Right renal cortex interstitium (tissue), 3 donors: ENCODE results near the gene PDZD11. TPM values are rescaled to one million over a fixed set of nuclear protein-coding genes. Genes with fewer than 3 reads are reported as not detected.
"Not testable (repeated sequence)": the region's sequence is repeated elsewhere in the genome, so short reads cannot be mapped to it uniquely, and the experiment has no call there.

Source experiments
- DNase-seq, 3 donors: peaks; one replicate each; pipeline ENCODE4 v3.0.0-alpha.2; 2013; ENCODE audit warnings: low read depth in 3 of 3, low spot score in 2 of 3
- polyA plus RNA-seq, 3 donors: library from polyadenylated mRNA; unstranded; fragments of 120-200 nt; gene quantifications; one replicate each; pipeline ENCODE4 v1.2.1, GENCODE V29; 2013; ENCODE audit not compliant: insufficient read length in 3 of 3

The PDZD11 gene, protein sequence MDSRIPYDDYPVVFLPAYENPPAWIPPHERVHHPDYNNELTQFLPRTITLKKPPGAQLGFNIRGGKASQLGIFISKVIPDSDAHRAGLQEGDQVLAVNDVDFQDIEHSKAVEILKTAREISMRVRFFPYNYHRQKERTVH
- polyA plus RNA-seq = 10 to 100 TPM; 63.1 to 67.8 (median 64.0) TPM

DNA sequence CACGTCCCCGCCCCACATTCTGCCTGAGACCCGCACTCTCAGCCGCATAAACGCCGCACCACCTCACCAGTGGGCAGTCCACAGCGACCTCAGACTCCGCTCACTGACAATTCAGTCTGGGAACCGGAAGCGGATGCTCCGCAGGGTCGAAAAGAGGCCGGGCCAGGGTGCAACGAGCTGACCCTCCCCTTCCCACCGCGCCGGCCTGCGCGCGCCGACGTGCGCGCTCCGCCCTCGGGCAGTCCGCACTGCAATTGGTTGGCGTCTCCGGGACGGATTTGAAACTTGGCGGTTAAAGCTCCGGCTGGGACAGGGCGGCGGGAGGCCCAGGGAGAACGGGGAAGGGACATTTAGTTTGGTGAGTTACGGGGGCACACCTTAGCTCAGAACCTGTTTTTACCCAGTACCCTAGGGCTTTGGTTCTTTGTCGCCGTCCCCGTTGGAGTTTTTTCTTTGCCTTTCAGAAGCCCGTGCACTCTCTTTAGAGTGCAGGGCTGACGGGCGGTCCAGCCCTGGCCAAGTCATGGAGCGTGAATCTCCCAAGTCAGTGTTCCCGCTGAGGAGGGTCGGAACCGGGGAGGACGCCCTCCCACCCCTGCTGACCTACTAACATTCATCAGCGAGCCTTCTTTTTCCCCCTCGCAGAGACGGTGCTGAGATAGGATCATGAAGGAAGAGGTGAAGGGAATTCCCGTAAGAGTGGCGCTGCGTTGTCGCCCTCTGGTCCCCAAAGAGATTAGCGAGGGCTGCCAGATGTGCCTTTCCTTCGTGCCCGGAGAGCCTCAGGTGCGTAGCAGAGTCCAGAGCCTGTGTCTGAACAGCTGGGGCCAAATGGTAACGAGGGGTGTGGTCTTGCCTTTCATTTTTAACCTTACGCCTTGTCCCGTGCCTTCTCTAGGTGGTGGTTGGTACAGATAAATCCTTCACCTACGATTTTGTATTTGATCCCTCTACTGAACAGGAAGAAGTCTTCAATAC, at the start of gene PDZD11, which contains the start of gene KIF4A:
TSS of gene PDZD11 (minus strand) at position 135 of the 978 bp plus-strand sequence. CDS start 586 bp downstream, outside the sequence.
TSS of gene KIF4A (plus strand) at position 312 of the 978 bp plus-strand sequence. CDS start at position 667, 355 bp downstream.
- peak; percentile 43 to 64 (median 54) for DNase-seq

DNA sequence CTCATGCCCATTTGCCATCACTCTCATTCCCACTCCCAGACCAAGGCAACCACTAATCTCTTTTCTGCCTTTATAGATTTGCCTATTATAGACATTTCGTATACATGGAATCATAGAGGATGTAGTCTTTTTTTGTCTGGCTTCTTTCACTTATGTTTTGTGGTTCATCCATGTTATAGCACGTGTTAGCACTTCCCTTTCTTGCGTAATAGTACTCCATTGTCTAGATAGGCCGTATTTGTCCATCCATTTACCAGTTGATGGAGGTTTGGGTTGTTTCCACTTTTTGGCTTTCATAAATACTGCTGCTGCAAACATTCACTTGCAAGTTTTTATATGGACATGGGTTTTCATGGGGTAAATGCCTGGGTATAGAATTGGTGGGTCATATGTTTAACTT, 48.6 kb upstream of the PDZD11 start:
- DNase-seq = no peak

DNA sequence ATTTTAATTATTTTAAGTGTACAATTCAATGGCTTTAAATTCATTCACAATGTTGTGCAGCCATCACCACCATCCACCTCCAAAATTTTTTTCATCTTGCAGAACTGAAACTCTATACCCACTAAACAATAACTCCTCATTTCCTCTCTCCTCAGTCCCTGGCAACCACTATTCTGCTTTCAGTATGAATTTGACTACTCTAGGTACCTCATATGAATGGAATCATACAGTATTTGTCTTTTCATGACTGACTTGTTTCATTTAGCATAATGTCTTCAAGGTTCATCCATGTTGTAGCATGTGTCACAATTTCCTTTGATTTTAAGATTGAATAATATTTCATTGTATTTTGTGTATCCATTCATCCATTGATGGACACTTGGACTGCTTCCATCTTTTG, 47.0 kb upstream of the PDZD11 start:
- DNase-seq = no peak

DNA sequence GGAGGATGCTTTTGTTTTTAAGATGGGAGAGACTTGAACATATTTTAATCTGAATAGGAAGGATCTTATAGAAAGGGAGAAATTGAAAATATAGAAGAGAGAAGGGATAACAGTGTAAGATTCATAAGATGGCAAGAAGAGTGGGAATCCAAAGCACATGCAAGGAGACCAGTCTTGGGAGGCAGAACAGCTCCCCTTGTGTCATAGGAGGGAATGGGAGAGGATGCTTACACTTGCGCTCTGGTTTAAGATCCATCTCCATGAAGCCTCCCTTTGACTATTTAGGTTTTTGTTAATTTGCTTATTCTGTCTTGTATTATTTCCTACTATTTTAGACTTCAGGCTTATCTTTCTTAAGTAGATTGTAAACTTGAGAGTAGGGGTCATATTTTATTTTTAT, 42.9 kb upstream of the PDZD11 start:
- DNase-seq = no peak

DNA sequence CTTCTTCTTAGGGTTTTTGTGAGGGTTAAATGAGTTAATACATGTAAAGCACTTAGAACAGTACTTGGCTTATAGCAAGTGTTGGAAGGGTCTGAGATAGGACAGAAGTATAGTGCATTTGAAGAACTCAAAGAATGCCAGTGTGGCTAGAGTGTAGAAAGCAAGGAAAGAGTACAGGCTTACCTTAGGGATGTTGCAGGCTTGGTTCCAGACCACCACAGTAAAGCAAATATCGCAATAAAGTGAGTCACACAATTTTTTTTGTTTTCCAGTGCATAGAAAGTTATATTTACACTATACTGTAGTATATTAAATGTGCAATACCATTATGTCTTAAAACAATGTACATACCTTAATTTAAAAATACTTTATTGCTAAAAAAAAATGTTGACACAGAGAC, 41.4 kb upstream of the PDZD11 start:
- DNase-seq = no peak

DNA sequence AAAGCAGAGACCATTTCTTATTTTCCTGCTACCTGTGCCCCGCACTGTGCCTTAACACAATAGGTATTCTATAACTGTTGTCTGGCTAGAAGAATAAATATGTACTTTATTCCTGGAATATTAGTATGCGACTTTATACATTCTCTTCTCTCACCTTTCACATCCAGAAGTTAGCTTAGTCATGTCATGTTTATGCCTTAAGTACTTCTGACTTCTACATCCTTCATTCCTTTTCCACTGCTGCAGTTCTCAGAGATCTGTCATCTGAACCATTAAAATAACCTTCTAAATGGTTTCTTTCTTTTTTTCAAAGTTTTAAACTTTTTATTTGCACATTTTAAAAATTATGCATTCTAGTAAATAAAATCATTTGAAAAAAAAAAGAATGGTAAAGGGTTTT, 34.6 kb upstream of the PDZD11 start:
- no peak for DNase-seq

DNA sequence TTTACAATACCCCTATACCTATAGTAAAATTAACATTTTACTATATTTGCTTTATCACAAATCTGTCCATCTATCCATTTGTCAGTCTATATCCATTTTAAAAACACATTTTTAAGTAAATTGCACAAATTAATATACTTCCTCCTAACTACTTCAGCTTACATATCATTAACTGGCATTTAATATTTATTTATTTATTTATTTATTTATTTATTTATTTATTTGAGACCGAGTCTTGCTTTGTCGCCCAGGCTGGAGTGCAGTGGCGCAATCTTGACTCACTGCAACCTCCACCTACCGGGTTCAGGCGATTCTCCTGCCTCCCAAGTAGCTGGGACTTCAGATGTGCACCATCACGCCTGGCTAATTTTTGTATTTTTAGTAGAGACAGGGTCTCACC, 33.9 kb upstream of the PDZD11 start:
- DNase-seq = not testable (repeated sequence)

DNA sequence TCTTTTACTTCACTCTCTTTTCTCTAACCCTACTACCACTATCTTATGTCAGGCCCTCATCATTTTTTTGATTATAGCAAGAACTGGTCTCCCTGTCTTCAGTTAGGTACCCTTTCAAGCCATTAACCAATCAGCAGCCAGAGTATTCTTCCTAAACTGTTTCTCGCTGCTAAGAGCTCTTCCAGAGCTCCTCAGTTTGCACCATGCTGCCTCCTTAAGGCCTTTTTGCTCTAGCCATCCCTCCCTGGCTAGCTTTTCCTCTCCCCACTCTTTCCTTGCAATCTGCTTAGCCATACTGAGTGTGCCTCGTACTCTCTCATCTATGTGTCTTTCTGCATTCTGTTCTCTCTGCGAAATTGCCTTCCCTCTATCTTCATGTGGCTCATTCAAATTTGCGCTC, 33.1 kb upstream of the PDZD11 start:
- no peak for DNase-seq

DNA sequence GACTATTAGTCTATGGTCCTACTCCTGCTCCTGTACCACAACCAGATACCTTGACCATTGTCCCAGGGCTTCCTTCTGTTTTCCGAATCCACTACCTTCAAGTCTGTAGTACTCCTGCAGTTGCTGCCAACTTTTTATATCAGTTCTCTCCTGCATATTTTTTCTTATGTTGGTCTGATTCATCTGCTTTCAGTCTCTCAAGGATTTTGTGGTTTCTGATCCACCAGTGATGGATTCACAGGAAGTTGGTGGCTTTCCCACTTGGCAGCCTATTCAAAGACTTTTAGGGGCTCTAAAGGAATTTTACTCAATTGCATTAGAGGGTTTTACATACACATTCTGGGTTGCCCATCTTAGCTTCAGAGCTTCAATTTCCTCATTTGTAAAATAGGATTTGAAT, 23.8 kb upstream of the PDZD11 start:
- no peak for DNase-seq

DNA sequence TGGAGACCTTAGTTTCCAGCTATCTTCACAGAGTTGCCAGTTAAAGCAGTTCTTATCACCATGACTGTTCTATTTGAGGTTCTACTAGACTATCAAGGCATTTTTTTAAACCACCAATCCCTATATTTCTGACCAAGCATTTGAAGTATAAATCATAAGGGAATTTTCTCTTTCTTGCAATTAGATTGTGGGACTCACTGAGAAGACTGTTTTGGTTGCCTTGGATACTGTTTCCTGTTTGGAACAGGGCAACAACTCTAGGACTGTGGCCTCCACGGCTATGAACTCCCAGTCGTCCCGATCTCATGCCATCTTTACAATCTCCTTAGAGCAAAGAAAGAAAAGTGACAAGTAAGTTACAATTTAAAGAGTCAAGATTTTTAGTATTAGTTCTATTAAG, 12.0 kb upstream of the PDZD11 start:
- no peak for DNase-seq

DNA sequence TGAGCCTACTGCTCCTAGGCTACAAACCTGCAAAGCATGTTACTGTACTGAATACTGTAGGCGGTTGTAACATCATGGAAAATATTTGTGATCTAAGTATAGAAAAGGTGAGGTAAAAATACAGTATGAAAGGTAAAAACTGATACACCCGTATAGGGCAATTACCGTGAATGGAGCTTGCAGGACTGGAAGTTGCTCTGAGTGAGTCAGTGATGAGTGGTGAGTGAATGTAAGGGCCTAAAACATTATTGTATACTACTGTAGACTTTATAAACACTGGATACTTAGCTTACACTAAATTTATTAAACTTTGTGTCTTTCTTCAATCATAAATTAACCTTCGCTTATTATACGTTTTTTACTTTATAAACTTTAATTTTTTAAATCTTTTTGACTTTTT, 3.9 kb upstream of the PDZD11 start:
- DNase-seq = no peak

DNA sequence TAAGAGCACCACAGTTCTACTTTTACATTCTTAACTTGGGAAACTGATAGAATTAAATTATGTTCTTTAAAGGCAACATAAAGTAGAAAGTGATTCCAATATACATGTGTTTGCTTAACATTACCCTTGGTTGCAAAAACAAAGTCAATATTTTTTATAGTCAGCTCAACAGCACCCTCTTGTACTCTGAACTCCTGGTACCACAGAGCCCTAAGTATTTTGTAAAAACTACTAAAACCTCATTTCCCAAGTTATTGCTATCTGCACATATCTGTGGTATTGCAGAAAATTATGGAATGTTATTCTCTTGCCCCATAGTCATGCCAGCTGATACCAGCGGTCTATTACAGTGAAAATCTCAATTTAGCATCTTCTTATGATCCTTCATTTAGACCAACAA, 3.1 kb upstream of the PDZD11 start:
- DNase-seq = no peak

DNA sequence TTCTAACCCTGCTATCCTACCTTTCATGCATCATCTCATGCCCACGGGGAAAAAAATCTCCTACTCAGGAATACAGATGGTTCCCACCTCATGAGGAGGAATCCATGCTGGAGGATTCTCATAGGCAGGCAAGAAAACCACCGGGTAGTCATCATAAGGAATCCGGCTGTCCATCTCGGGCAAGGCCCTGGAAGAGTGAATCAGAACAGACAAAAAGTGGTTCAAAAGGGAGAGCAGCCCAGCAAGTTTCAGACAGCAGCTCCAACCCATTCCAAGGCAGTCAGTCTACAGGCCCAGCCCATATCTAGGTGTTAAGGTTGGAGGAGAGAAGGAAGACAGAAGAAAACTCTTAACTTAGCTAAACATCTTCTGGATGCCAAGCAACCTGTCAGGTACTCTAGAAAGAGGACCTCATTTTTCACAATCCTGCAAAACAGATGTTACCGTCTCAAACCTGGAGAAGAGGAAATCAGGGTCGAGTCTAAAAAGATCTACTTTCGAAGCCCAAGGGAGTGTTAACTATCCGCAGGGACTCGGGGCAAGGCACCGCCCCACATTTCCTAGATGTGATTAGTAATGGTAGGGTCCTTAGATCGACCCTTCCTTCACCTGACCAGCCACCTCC, 447 bp downstream of the PDZD11 start:
- DNase-seq = no peak

DNA sequence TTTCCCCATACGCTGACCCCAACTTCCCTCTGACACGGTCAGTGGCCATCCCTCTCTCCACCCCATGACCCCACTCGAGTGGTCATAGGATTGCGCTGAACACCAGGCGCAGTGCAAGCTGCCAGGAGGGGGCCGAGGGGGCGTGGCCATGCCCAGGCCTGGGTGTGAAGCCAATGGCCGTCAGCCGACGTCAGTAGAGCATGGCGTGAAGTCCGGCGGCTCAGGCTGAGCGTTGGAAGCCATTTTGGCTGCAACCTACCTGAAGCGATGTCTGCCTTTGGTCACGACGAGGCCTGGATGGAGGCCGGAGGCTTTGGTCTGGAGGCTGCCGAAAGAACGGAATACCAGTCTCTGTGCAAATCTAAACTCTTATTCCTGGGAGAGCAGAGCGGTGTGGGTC, 7.8 kb downstream of the PDZD11 start, which contains the start of gene RAB41:
TSS of gene RAB41 (plus strand) at position 222 of the 400 bp plus-strand sequence. CDS start at position 268, 46 bp downstream.
- DNase-seq = no peak

DNA sequence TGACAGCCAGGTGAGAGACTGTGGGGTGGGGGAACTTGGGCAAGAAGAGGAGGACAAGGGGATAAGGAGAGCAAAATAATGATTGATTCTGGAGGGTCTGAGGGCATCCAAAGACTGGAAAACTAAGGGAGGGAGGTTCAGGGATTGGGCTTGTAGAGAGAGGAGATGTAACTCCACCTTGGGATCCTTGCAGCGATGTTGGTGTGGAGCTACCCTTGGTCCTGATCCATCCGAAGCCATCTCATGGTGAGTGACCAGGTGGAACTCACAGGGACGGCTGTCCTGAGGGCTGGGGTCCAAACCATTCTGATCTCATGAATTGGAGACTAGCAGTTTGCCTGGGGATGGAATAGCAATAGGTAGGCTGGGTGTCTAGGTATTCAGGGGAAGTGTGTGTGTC, 9.2 kb downstream of the PDZD11 start:
- no peak for DNase-seq

DNA sequence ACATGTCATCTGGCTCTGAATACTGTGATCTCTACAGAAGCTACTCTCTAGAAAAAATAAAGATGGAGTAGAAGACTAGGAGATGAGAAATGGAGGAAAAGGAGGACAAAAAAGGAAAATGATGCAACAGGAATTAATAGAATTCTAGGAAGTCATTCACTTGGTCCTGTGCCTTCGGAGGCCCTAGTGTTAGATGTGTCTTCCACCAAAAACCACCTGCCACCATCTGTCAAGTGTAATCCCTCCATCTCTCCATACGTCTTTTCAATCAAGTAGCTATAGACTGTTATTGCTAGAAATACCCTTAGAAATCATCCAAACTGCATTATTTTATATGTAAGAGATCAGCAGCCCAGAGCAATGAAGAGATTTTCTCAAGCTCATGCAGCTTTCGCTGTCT, 10.6 kb downstream of the PDZD11 start:
- no peak for DNase-seq

DNA sequence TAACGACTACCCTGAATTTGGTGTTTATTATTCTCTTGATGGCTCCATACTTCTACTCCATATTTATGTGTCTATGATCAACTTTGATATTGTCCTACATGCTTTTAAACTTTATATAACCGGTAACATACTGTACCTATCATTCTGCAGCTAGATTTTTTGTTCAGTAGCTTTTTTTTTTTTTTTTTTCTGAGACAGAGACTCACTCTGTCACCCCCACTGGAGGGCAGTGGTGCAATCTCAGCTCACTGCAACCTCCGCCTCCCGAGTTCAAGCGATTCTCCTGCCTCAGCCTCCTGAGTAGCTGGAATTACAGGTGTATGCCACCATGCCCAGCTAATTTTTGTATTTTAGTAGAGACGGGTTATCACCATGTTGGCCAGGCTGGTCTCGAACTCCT, 15.7 kb downstream of the PDZD11 start:
- not testable (repeated sequence) for DNase-seq

DNA sequence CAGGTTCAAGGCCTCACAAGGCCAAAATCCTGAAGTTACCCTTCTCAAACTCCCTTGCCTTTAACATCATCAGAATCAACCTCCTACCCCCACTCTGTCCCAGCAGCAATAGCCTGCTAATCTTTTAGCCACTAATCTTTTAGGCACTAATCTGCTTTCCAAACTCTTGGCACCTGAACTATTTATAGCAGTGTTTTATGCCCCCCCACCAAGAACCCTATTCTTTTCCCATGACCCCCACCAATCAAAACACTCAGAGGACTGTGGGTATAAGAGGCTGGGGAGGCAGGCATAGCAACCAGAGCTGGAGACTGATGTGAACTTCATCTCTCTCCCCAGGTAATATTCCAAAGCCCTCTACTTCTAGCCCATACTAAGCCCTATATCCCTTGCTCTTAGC, 21.7 kb downstream of the PDZD11 start, which contains the start of gene ARR3:
TSS of gene ARR3 (plus strand) at position 301 of the 400 bp plus-strand sequence. CDS start 1,052 bp downstream, outside the sequence.
- DNase-seq = no peak

DNA sequence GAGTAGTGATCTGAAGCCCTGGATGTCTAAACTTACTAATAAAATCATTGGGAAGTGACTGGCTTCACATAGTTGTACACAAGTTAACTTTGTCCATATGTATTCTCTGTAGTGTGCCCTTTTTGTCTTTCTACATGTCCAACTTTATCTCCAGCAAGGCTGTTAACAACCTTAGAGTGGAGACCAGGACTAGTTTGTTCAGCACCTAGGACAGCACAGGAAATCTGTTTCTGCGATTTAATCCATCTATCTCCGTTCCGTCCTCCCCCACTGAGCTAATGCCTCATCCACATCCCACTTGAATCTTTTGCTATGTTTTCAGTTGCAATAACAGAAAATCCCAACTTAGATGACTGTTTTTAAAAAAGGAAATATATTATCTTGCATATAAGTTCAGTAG, 24.9 kb downstream of the PDZD11 start:
- no peak for DNase-seq

DNA sequence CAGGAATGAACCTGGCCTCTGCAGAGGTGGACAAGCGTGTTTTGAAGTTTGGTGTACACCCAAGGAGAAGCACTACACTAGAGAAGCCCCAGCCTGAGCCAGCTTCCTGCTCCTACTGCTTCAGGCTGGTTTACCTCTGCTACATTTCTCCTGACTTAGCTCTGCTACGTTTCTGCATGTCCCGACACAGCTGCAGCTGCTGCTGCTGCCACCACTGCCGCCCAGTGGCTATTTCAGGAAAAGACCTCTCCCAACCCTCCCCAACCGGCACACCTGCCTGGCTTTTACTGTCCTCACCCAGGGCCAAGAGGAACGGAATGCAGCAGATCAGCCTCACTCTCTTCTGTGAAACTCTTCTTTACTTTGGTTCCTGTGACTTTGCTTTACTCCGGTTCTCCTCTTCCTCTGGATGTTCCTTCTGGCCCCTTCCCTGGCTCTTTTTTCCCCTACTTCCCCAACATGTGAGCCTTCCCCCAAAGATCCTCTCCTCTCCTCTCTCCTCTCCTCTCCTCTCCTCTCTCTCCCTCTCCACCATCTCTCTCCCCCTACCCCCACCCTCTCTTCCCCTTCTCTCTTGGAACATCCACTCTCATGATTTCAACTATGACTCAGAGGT, 26.7 kb downstream of the PDZD11 start:
- DNase-seq = peak in 1 of 3 donors; percentile 3

DNA sequence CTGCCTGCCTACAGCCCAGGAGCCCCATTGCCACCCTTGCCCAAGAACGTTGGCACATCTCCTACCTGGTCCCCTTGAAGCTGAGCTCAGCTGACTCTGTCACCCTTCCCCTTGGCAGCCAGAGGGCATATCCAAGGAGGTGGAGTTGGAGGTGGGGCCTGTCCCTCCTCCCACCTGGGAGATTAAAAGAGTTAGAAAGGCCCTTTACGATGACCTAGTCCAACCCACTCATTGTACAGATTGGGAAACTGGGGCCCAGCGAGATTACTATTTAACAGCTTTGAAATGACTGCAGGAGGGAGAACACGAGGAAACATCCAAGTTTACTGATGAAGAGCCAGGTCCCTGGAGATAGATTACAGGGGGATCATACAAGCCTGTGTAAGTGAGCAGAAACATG, 29.6 kb downstream of the PDZD11 start, which contains the start of gene P2RY4:
TSS of gene P2RY4 (minus strand) at position 101 of the 400 bp plus-strand sequence. CDS start 580 bp downstream, outside the sequence.
- DNase-seq = no peak
